ENCODE measurements around the gene LCN6. TPM values are rescaled to one million over a fixed set of nuclear protein-coding genes. Genes with fewer than 3 reads are reported as not detected.
A peak's percentile ranks its signal among the peaks of the same experiment; 100 is the strongest.

Gene LCN6
- total and polyA plus RNA-seq, 2 of the 13 experiments (the other 11 are each of a cell fraction or from before 2014, with no cell fraction given): not detected

DNA sequence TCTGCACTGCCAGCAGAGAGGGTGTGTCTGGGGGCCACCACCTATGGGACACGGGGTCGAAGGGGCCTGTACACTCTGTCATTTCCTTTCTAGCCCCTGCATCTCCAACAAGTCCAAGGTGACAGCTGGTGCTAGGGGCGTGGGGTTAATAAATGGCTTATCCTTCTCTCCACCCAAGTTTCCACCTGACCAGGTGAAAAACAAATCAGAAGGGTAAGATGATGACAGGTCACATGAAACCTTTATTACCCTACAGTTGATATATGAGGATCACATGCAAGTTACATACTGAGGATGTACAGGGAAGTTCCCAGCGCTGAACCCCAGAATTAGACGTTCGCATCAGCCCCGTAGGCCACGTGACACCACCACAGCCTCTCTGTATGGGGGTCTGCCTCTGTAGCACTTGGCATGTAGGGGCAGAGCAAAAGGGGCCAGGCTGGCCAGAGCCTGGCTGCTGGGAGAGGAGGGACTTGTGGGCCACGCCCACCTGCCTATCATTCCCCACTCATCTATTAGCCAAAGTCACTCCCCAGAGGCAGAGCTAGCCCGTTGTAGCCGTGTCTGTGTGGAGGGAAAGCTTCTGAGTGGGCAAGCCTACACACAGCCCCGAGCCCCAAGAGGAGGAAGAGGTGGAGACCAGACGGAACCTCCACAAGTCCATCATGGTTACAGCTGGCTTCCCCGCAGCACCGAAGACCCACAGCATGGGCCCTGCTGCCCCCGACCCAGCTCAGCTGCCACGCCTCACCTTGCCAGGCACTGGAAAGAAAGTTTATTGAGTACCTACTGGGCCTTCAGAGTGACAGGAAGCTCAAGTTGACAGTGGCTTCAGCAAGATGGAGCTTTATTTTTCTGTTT, 45.0 kb upstream of the LCN6 start (continued):
- TF ChIP-seq ZNF407 (CRISPR knock-in tag; IDR thresholded peaks at IDR 0.05; ENCODE audit: not compliant biosample characterization): no peak
- TF ChIP-seq, protein P1, sequence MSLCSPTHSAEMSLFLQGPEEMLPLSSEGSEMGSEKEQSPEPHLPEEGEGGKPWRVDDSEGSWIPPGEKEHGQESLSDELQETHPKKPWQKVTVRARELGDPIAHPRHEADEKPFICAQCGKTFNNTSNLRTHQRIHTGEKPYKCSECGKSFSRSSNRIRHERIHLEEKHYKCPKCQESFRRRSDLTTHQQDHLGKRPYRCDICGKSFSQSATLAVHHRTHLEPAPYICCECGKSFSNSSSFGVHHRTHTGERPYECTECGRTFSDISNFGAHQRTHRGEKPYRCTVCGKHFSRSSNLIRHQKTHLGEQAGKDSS (CRISPR knock-in tag; IDR thresholded peaks at IDR 0.05; ENCODE audit: borderline replicate concordance, low read depth): peak; percentile 68; the same call in 1 of the 2 replicates
- TF ChIP-seq ZSCAN29 (CRISPR knock-in tag; conservative IDR thresholded peaks at IDR 0.05): no peak
- no peak for TF ChIP-seq NR2F6 (IDR thresholded peaks at IDR 0.05)
- TF ChIP-seq NR2F6 (CRISPR knock-in tag; IDR thresholded peaks at IDR 0.05): no peak
- no peak for TF ChIP-seq RFX3 (CRISPR knock-in tag; IDR thresholded peaks at IDR 0.05)
- no peak for TF ChIP-seq NR3C1 (CRISPR knock-in tag; IDR thresholded peaks at IDR 0.05)
- peak; percentile 42; the same call in 1 of the 3 replicates for TF ChIP-seq MXI1 (IDR thresholded peaks at IDR 0.05; ENCODE audit: borderline replicate concordance, low read depth, low read length)
- TF ChIP-seq NAIF1 (CRISPR knock-in tag; IDR thresholded peaks at IDR 0.05; ENCODE audit: borderline replicate concordance): no peak
- TF ChIP-seq RFX1 (IDR thresholded peaks at IDR 0.05): no peak
- TF ChIP-seq, protein P2, sequence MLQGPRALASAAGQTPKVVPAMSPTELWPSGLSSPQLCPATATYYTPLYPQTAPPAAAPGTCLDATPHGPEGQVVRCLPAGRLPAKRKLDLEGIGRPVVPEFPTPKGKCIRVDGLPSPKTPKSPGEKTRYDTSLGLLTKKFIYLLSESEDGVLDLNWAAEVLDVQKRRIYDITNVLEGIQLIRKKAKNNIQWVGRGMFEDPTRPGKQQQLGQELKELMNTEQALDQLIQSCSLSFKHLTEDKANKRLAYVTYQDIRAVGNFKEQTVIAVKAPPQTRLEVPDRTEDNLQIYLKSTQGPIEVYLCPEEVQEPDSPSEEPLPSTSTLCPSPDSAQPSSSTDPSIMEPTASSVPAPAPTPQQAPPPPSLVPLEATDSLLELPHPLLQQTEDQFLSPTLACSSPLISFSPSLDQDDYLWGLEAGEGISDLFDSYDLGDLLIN (CRISPR knock-in tag; IDR thresholded peaks at IDR 0.05; ENCODE audit: borderline replicate concordance): no peak
- TF ChIP-seq RBM39 (IDR thresholded peaks at IDR 0.05; ENCODE audit: low read depth, low read length, poor library complexity, severe bottlenecking): no peak
- no peak for TF ChIP-seq CSRNP2 (CRISPR knock-in tag; conservative IDR thresholded peaks at IDR 0.05; ENCODE audit: low read depth)
- TF ChIP-seq ZFY (CRISPR knock-in tag; IDR thresholded peaks at IDR 0.05): no peak
- 0 out of 2 replicates have a peak, but pooled peaks have one; percentile 34 for TF ChIP-seq HINFP (CRISPR knock-in tag; IDR thresholded peaks at IDR 0.05; ENCODE audit: low read depth)
